GM18502 (cell line): ENCODE measurements around the gene FBXO38.

Experiments
- ATAC-seq: cut with Tn5 transposase; IDR thresholded peaks from one replicate; pipeline ENCODE4 v1.9.1; 2021; ENCODE audit warnings: mild to moderate bottlenecking; ENCODE audit not compliant: unreplicated experiment, poor library complexity

FBXO38 gene

GRCh38 chr5:148381906-148382305, 1.9 kb upstream of the FBXO38 start:
- ATAC-seq: no peak

GRCh38 chr5:148382961-148383360, 797 bp upstream of the FBXO38 start:
- ATAC-seq: no peak

- peak; percentile 19 for ATAC-seq
Observed at GRCh38 chr5:148384380-148384737, 601 bp downstream of the FBXO38 start.

GRCh38 chr5:148385094-148385493, 1.3 kb downstream of the FBXO38 start:
- ATAC-seq: no peak

- no peak for ATAC-seq
Observed at GRCh38 chr5:148386041-148386440, 2.3 kb downstream of the FBXO38 start.

GRCh38 chr5:148387325-148387724, 3.6 kb downstream of the FBXO38 start:
- no peak for ATAC-seq

- no peak for ATAC-seq
Observed at GRCh38 chr5:148388696-148389095, 4.9 kb downstream of the FBXO38 start.

GRCh38 chr5:148390914-148391313, 7.2 kb downstream of the FBXO38 start:
- ATAC-seq: no peak

GRCh38 chr5:148391422-148391821, 7.7 kb downstream of the FBXO38 start:
- ATAC-seq: no peak

GRCh38 chr5:148393390-148393741, 9.6 kb downstream of the FBXO38 start:
- ATAC-seq: no peak

- no peak for ATAC-seq
Observed at GRCh38 chr5:148394587-148395019, 10.8 kb downstream of the FBXO38 start.

- ATAC-seq: no peak
Observed at GRCh38 chr5:148395031-148395430, 11.3 kb downstream of the FBXO38 start.

- ATAC-seq: no peak
Observed at GRCh38 chr5:148397968-148398595, 14.3 kb downstream of the FBXO38 start.

- no peak for ATAC-seq
Observed at GRCh38 chr5:148398698-148399121, 15.0 kb downstream of the FBXO38 start.

- no peak for ATAC-seq
Observed at GRCh38 chr5:148401604-148402003, 17.8 kb downstream of the FBXO38 start.

GRCh38 chr5:148403344-148403743, 19.6 kb downstream of the FBXO38 start:
- ATAC-seq: peak; percentile 95

- ATAC-seq: no peak
Observed at GRCh38 chr5:148406406-148406805, 22.6 kb downstream of the FBXO38 start.

GRCh38 chr5:148408092-148408491, 24.3 kb downstream of the FBXO38 start:
- ATAC-seq: no peak

- ATAC-seq: no peak
Observed at GRCh38 chr5:148412124-148412523, 28.4 kb downstream of the FBXO38 start.

GRCh38 chr5:148414833-148415232, 31.1 kb downstream of the FBXO38 start:
- no peak for ATAC-seq

- no peak for ATAC-seq
Observed at GRCh38 chr5:148416416-148416815, 32.7 kb downstream of the FBXO38 start.

- ATAC-seq: no peak
Observed at GRCh38 chr5:148416921-148417320, 33.2 kb downstream of the FBXO38 start.

GRCh38 chr5:148418511-148418910, 34.8 kb downstream of the FBXO38 start:
- ATAC-seq: no peak
